Measurements from ENCODE around the gene PKD1. TPM values are rescaled to one million over a fixed set of nuclear protein-coding genes. Genes with fewer than 3 reads are reported as not detected.

PKD1 gene
- total and polyA plus RNA-seq, 3 donors from 2014 or later, result 83.4 to 337 (median 323) TPM

- no peak overlapping the region for H3K4me3 ChIP-seq
- WGBS, 2 donors, result 76 to 84% methylated on average over 14 to 24 of the region's 25 CpGs
- TF ChIP-seq CTCF (IDR thresholded peaks at IDR 0.05) (no peak), POLR2A (IDR thresholded peaks at IDR 0.05) (no peak)
- H3K36me3 ChIP-seq (ENCODE audit: low read depth, missing control alignments), result no peaks in the 10 kb centered on the region
- H3K27ac ChIP-seq, result no peak overlapping the region
- DNase-seq, result no peak
- intact Hi-C loops (cut with DNase I; ENCODE audit: low total_unique reads), result no loop called here
- H3K27me3 ChIP-seq, result no peaks in the 10 kb centered on the region
- H3K9me3 ChIP-seq, result no peaks in the 10 kb centered on the region
- H3K4me1 ChIP-seq, result no peaks in the 10 kb centered on the region
These were observed 38.7 kb downstream of the PKD1 start for GRCh38 chr16:2096853-2097595.

- H3K4me1 ChIP-seq, result no peaks in the 10 kb centered on the region
- no peaks in the 10 kb centered on the region for H3K27me3 ChIP-seq
- WGBS, 2 donors, result 94 to 98% methylated on average over 20 to 23 of the region's 23 CpGs
- no peaks in the 10 kb centered on the region for H3K9me3 ChIP-seq
- TF ChIP-seq CTCF (IDR thresholded peaks at IDR 0.05), result no peak
- no peak for TF ChIP-seq POLR2A (IDR thresholded peaks at IDR 0.05)
- intact Hi-C loops (cut with DNase I; ENCODE audit: low total_unique reads), result no loop called here
- no peaks in the 10 kb centered on the region for H3K36me3 ChIP-seq (ENCODE audit: low read depth, missing control alignments)
- DNase-seq, result no peak
- H3K4me3 ChIP-seq, result no peak overlapping the region
- H3K27ac ChIP-seq, result no peak overlapping the region
These were observed 39.6 kb downstream of the PKD1 start for GRCh38 chr16:2095918-2096582.

- Histone ChIP-seq H3K4me1 (no peaks in the 10 kb centered on the region), H3K27ac (no peak overlapping the region), H3K9me3 (no peaks in the 10 kb centered on the region), H3K36me3 (ENCODE audit: low read depth, missing control alignments) (no peaks in the 10 kb centered on the region), H3K4me3 (no peak overlapping the region), H3K27me3 (no peaks in the 10 kb centered on the region)
- 94 to 96% methylated on average over 26 of the region's 26 CpGs for WGBS, 2 donors
- TF ChIP-seq CTCF (IDR thresholded peaks at IDR 0.05), result no peak
- no peak for TF ChIP-seq POLR2A (IDR thresholded peaks at IDR 0.05)
- no peak for DNase-seq
- intact Hi-C loops (cut with DNase I; ENCODE audit: low total_unique reads), result no loop called here
These were observed 40.3 kb downstream of the PKD1 start for GRCh38 chr16:2095315-2095853.

GRCh38 chr16:2093793-2094192 is 41.9 kb downstream of the PKD1 start:
- TF ChIP-seq POLR2A (IDR thresholded peaks at IDR 0.05) (no peak), CTCF (IDR thresholded peaks at IDR 0.05) (no peak)
- H3K4me1 ChIP-seq, result no peaks in the 10 kb centered on the region
- H3K36me3 ChIP-seq (ENCODE audit: low read depth, missing control alignments), result no peaks in the 10 kb centered on the region
- H3K4me3 ChIP-seq, result no peak overlapping the region
- H3K27ac ChIP-seq, result no peak overlapping the region
- no peaks in the 10 kb centered on the region for H3K9me3 ChIP-seq
- 87 to 94% methylated on average over 8 to 15 of the region's 15 CpGs for WGBS, 2 donors
- no peaks in the 10 kb centered on the region for H3K27me3 ChIP-seq
- intact Hi-C loops (cut with DNase I; ENCODE audit: low total_unique reads), result no loop called here
- DNase-seq, result no peak
